MCF 10A (cell line): ENCODE measurements around the gene SPSB1. TPM values are rescaled to one million over a fixed set of nuclear protein-coding genes. Genes with fewer than 3 reads are reported as not detected.

Experiments used
- BruUV-seq: library from RNA; stranded (reverse); fragments of 400-500 nt; replicated peaks from 2 replicates; lab custom pipeline; 2021; lab: Mats Ljungman, UMichigan
- CTCF ChIA-PET: fragments of 300-600 bp; sonication (Branson Sonifier 250); formaldehyde crosslinking; extraction: SDS; loops from one replicate; lab custom pipeline; 2021; ENCODE audit warnings: antibody characterized with exemption, inconsistent platforms; lab: Yijun Ruan, JAX
- POLR2A ChIA-PET: fragments of 300-600, 350-650 bp; sonication (Branson Sonifier 250); formaldehyde crosslinking; extraction: SDS; loops from one replicate; lab custom pipeline; 2020; ENCODE audit warnings: antibody characterized with exemption, inconsistent platforms; lab: Yijun Ruan, JAX
- DNase-seq: peaks from one replicate; pipeline ENCODE4 v3.0.0-alpha.2; 2018; ENCODE audit not compliant: unreplicated experiment
- H3K27ac Mint-ChIP-seq: one replicate; pipeline ENCODE4 v1.8.0; 2022; ENCODE audit warnings: mild to moderate bottlenecking, low read depth, mixed read lengths; ENCODE audit not compliant: unreplicated experiment
- H3K27me3 Mint-ChIP-seq: one replicate; pipeline ENCODE4 v1.8.0; 2022; ENCODE audit warnings: mixed read lengths; ENCODE audit not compliant: insufficient read depth, unreplicated experiment
- H3K36me3 Mint-ChIP-seq: one replicate; pipeline ENCODE4 v1.8.0; 2022; ENCODE audit warnings: mild to moderate bottlenecking, moderate library complexity, mixed read lengths; ENCODE audit not compliant: insufficient read depth, unreplicated experiment
- H3K4me1 Mint-ChIP-seq: one replicate; pipeline ENCODE4 v1.8.0; 2022; ENCODE audit warnings: mixed read lengths; ENCODE audit not compliant: insufficient read depth, unreplicated experiment
- H3K4me3 Mint-ChIP-seq: one replicate; pipeline ENCODE4 v1.8.0; 2022; ENCODE audit warnings: mild to moderate bottlenecking, moderate library complexity, mixed read lengths; ENCODE audit not compliant: unreplicated experiment
- H3K9me3 Mint-ChIP-seq: one replicate; pipeline ENCODE4 v1.8.0; 2022; ENCODE audit warnings: mixed read lengths; ENCODE audit not compliant: unreplicated experiment
- CTCF ChIP-seq: fragments of 200-600 bp; IDR thresholded peaks from one replicate; pipeline ENCODE4 v1.8.0; 2022; ENCODE audit warnings: antibody characterized with exemption, mild to moderate bottlenecking; ENCODE audit not compliant: unreplicated experiment
- intact Hi-C: fragments of 100-400 bp; cut with micrococcal nuclease; formaldehyde crosslinking; loops from 2 replicates; pipeline ENCODE4 v1.14.1; 2022
- total RNA-seq: library from RNA; stranded (reverse); gene quantifications from 2 replicates; pipeline ENCODE4 v1.2.3, GENCODE V29; 2022

SPSB1 gene
- total RNA-seq, 1 experiment from 2014 or later = 8.2 TPM

- intact Hi-C loops = no loop called here
- Mint-ChIP-seq H3K36me3 (no peaks in the 10 kb centered on the region), H3K27ac (peak overlapping the region; percentile 81), H3K27me3 (no peaks in the 10 kb centered on the region), H3K4me3 (peak overlapping the region; percentile 46), H3K4me1 (peaks cover 47% of the 10 kb centered on the region), H3K9me3 (no peaks in the 10 kb centered on the region)
- ChIA-PET CTCF (no interaction called here), POLR2A (no interaction called here)
- TF ChIP-seq CTCF = no peak
- no TSS peak for BruUV-seq
- DNase-seq = peak; percentile 77
Observed at GRCh38 chr1:9316080-9316444, 23.4 kb downstream of the SPSB1 start.

DNA sequence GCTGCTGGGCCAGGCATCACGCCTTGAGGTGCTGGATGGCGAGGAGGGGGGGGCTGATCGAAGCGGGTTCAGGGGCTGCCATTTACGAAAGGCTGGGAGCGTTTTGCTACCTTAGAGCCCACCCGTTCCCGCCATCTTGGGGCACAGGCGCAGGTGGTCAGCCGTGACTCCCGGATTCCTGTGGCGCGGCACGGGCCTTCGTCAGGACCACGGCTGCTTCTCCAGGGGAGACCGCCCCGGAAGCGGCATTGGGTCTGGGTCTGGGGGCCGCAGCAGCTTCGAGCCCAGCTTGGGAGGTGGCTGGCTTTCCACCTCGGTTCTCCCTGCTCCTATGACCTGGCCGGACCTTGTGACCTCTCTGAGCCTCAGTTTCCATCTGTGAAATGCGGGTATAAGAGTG is 23.8 kb downstream of the SPSB1 start:
- TF ChIP-seq CTCF = no peak

GRCh38 chr1:9317072-9317471 is 24.4 kb downstream of the SPSB1 start:
- BruUV-seq = no TSS peak

More for the DNA sequence above, 23.8 kb downstream of the SPSB1 start:
- ChIA-PET POLR2A (no interaction called here), CTCF (no interaction called here)
- no peak for DNase-seq
- Mint-ChIP-seq H3K36me3 (no peaks in the 10 kb centered on the region), H3K4me1 (peaks cover 52% of the 10 kb centered on the region), H3K27me3 (no peaks in the 10 kb centered on the region), H3K27ac (peak overlapping the region; percentile 81), H3K4me3 (peak overlapping the region; percentile 46), H3K9me3 (no peaks in the 10 kb centered on the region)
- BruUV-seq = no TSS peak
- intact Hi-C loops = no loop called here

More at GRCh38 chr1:9317072-9317471, 24.4 kb downstream of the SPSB1 start:
- Mint-ChIP-seq H3K36me3 (no peaks in the 10 kb centered on the region), H3K27ac (peak overlapping the region; percentile 81), H3K9me3 (no peaks in the 10 kb centered on the region), H3K27me3 (no peaks in the 10 kb centered on the region), H3K4me3 (peak overlapping the region; percentile 47), H3K4me1 (peaks cover 55% of the 10 kb centered on the region)
- POLR2A ChIA-PET = interaction anchor here (0.8 to 1.4 kb wide), 5 partner anchors 13 to 63 kb away, joined by 3 to 7 read pairs (median 4); no protein-coding TSS in a partner anchor
- TF ChIP-seq CTCF = no peak
- intact Hi-C loops = no loop called here
- no peak for DNase-seq
- CTCF ChIA-PET = interaction anchor here (0.6 to 1.2 kb wide), 3 partner anchors 50 to 410 kb away, joined by 3 to 6 read pairs (median 5); partner anchors contain the start of gene H6PD
